ENCODE data around the gene ZNFX1. TPM values are rescaled to one million over a fixed set of nuclear protein-coding genes. Genes with fewer than 3 reads are reported as not detected.

ZNFX1 gene
- total RNA-seq, 3 donors from 2014 or later (not counting 1 experiment from before 2014, with no cell fraction given): 55.8 to 58.5 (median 57.8) TPM

DNA sequence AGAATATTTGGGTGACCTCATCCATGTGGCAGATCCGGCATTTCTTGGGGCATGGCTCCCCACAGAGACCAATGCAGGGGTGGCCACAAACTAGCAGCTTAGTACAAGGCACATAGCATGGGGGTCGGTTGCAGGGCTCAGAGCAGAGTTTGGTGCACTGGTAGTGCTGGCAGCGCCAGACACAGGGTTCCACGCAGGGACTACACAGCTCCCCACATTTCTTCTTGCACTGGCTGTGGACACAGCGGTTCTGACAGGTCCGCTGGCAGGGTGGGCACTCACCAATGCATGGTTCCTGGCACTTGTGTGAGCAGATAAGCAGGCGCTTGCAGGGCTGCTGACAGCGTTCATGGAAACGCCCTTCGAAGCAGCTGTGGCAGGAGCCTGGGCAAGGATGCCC is 29.6 kb downstream of the ZNFX1 start:
- Mint-ChIP-seq H3K4me1 (peaks cover 0 to 8% of the 10 kb centered on the region in 2 donors), H3K27ac (peak overlapping the region; percentile 61 to 74), H3K4me3 (no peak overlapping the region), H3K36me3 (peaks cover 8% of the 10 kb centered on the region), H3K9me3 (no peaks in the 10 kb centered on the region), H3K27me3 (ENCODE audit: low read depth in 2 of 2) (no peaks in the 10 kb centered on the region)
- 90% methylated on average over 10 of the region's 10 CpGs for WGBS (ENCODE audit: insufficient coverage)
- intact Hi-C loops (cut with micrococcal nuclease): no loop called here
- ATAC-seq (no peak), DNase-seq (no peak)
- H3K27me3 ChIP-seq (ENCODE audit: control insufficient read depth, insufficient read depth, low read length): no peaks in the 10 kb centered on the region
- H3K36me3 ChIP-seq (ENCODE audit: control insufficient read depth, insufficient read depth, low read length): peaks cover 83% of the 10 kb centered on the region
- TF ChIP-seq, protein P1, sequence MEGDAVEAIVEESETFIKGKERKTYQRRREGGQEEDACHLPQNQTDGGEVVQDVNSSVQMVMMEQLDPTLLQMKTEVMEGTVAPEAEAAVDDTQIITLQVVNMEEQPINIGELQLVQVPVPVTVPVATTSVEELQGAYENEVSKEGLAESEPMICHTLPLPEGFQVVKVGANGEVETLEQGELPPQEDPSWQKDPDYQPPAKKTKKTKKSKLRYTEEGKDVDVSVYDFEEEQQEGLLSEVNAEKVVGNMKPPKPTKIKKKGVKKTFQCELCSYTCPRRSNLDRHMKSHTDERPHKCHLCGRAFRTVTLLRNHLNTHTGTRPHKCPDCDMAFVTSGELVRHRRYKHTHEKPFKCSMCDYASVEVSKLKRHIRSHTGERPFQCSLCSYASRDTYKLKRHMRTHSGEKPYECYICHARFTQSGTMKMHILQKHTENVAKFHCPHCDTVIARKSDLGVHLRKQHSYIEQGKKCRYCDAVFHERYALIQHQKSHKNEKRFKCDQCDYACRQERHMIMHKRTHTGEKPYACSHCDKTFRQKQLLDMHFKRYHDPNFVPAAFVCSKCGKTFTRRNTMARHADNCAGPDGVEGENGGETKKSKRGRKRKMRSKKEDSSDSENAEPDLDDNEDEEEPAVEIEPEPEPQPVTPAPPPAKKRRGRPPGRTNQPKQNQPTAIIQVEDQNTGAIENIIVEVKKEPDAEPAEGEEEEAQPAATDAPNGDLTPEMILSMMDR (IDR thresholded peaks at IDR 0.05): no peak
- H3K4me1 ChIP-seq (ENCODE audit: control insufficient read depth, insufficient read depth, low read length): no peaks in the 10 kb centered on the region
- no peaks in the 10 kb centered on the region for H3K9me3 ChIP-seq (ENCODE audit: control insufficient read depth, insufficient read depth, low read length)
- H3K4me3 ChIP-seq (ENCODE audit: low read length): no peak overlapping the region
- H3K27ac ChIP-seq (ENCODE audit: low read length): no peak overlapping the region

DNA sequence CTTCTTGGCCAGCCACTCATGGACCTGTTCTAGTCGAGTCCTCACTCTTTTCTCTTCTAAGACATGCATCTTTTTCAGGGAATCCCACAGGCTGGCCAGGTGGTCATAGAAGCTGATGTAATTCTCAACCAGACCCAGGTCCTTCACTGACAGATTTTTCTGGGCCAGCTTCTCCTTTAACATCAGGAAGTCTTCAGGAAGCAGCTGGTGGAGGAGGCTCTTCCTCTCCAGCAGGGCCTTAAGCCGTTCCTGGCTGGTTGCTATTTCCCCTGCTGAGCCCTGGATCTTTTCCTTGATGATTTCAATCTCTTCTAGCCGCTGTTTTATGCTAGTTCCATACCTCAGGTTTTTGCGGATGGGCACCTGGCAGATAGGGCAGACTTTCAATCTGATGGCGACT is 30.1 kb downstream of the ZNFX1 start:
- no peak for DNase-seq
- no peak overlapping the region for H3K4me3 Mint-ChIP-seq
- peak in 1 of 3 donors; percentile 3 for ATAC-seq
- H3K4me1 Mint-ChIP-seq: peaks cover 0 to 8% of the 10 kb centered on the region in 2 donors
- Histone ChIP-seq H3K9me3 (ENCODE audit: control insufficient read depth, insufficient read depth, low read length) (no peaks in the 10 kb centered on the region), H3K4me1 (ENCODE audit: control insufficient read depth, insufficient read depth, low read length) (no peaks in the 10 kb centered on the region), H3K27ac (ENCODE audit: low read length) (no peak overlapping the region), H3K4me3 (ENCODE audit: low read length) (no peak overlapping the region), H3K27me3 (ENCODE audit: control insufficient read depth, insufficient read depth, low read length) (no peaks in the 10 kb centered on the region), H3K36me3 (ENCODE audit: control insufficient read depth, insufficient read depth, low read length) (peaks cover 83% of the 10 kb centered on the region)
- no peaks in the 10 kb centered on the region for H3K9me3 Mint-ChIP-seq
- peak overlapping the region; percentile 61 to 74 for H3K27ac Mint-ChIP-seq
- WGBS (ENCODE audit: insufficient coverage): 46% methylated on average over 5 of the region's 5 CpGs
- TF ChIP-seq, protein P1 (IDR thresholded peaks at IDR 0.05): no peak
- peaks cover 3% of the 10 kb centered on the region for H3K36me3 Mint-ChIP-seq
- H3K27me3 Mint-ChIP-seq (ENCODE audit: low read depth in 2 of 2): no peaks in the 10 kb centered on the region
- intact Hi-C loops (cut with micrococcal nuclease): no loop called here

DNA sequence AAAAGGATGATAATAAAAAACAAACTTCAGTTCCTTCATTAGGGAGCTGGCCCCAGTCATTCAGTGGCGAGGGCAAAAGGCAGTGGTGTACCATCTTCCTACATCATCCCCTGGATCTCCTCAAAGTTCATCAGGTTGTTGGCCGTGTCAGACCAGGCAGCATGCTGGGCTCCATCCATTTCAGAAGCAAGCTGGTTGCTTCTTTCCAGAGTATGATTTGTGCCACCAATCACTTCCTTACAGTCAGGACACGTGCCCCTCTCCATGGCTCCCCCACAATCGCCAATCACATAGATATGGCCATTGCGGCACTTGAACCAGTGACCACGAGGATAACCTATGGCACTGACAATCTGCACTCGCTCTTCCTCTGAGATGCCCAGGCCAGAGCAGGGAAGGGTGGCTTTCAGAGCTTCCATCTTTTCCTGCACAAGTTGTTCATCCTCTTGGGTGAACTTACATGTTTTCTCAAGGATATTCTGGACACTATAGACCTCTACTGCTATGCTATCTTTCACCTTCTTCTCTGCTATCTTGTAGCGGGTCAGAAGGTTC is 30.6 kb downstream of the ZNFX1 start:
- no peaks in the 10 kb centered on the region for H3K9me3 Mint-ChIP-seq
- H3K27me3 Mint-ChIP-seq (ENCODE audit: low read depth in 2 of 2): no peaks in the 10 kb centered on the region
- peak overlapping the region; percentile 61 to 74 for H3K27ac Mint-ChIP-seq
- intact Hi-C loops (cut with micrococcal nuclease): no loop called here
- no peak overlapping the region for H3K4me3 ChIP-seq (ENCODE audit: low read length)
- no peak overlapping the region for H3K27ac ChIP-seq (ENCODE audit: low read length)
- WGBS (ENCODE audit: insufficient coverage): 96% methylated on average over 8 of the region's 8 CpGs
- H3K9me3 ChIP-seq (ENCODE audit: control insufficient read depth, insufficient read depth, low read length): no peaks in the 10 kb centered on the region
- peaks cover 0 to 8% of the 10 kb centered on the region in 2 donors for H3K4me1 Mint-ChIP-seq
- no peaks in the 10 kb centered on the region for H3K36me3 Mint-ChIP-seq
- DNase-seq (no peak), ATAC-seq (peak in 1 of 3 donors; percentile 12)
- TF ChIP-seq, protein P1 (IDR thresholded peaks at IDR 0.05): no peak
- H3K36me3 ChIP-seq (ENCODE audit: control insufficient read depth, insufficient read depth, low read length): peaks cover 82% of the 10 kb centered on the region
- no peak overlapping the region for H3K4me3 Mint-ChIP-seq
- H3K27me3 ChIP-seq (ENCODE audit: control insufficient read depth, insufficient read depth, low read length): no peaks in the 10 kb centered on the region
- H3K4me1 ChIP-seq (ENCODE audit: control insufficient read depth, insufficient read depth, low read length): no peaks in the 10 kb centered on the region

Data from natural killer cell (primary cell).